Stimulated activated CD8-positive, alpha-beta memory T cell treated with anti-CD3 and anti-CD28 coated beads, Interleukin-2, amount 100 ng/mL, for 48 hours (primary cell): ENCODE data around the gene ATP1A2.
A peak's percentile ranks its signal among the peaks of the same experiment; 100 is the strongest.

Experiments
- DNase-seq, 2 donors: peaks; one replicate each; pipeline ENCODE4 v3.0.0-alpha.2; 2020; ENCODE audit warnings: low read depth in 2 of 2

Gene ATP1A2

GRCh38 chr1:160085686-160086455 is 29.7 kb upstream of the ATP1A2 start:
- peak; percentile 70 to 74 for DNase-seq

DNA sequence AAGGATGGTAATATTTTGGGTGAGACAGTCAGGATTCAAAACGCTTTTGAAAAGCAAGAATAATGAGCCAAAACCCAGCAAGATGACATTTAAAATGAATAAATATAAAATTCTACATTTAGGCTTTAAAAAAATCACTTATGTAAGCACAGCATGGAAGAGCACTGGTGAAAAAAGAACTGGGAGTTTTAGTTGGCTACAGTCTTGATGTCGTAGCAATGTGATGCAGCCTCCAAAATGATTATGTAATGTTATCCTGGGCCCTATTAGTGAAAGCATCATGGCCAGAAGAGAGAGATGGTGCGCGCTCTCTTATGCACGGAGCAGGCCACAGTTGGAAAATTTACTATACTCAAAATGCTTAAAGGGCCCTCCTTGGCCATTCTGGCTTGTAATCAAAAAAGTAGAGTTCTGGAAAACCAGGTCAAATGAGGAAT is 29.1 kb upstream of the ATP1A2 start:
- DNase-seq, result no peak

DNA sequence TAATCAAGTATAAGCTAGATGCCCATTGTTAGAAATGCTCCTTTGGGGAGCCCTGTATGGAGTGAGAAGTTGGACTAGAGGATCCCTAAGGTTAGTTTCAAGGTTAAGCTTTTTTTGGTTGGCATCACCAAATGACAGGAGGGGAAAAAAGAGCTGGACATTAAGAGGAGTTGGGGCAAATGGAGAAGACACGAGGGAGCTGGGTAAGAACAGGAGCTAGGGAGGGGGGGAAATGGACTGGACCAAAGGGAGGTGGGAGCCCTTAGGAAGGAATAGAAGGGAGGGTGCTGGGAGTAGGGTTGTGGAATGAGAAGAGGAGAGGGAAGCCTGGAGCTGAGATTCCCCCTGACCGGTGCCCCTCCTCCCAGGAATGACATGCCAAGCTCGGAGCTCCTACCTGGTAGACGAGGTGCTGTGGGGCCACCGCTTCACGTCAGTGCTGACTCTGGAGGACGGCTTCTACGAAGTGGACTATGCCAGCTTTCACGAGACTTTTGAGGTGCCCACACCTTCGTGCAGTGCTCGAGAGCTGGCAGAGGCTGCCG is 28.4 kb upstream of the ATP1A2 start:
- DNase-seq, result no peak

DNA sequence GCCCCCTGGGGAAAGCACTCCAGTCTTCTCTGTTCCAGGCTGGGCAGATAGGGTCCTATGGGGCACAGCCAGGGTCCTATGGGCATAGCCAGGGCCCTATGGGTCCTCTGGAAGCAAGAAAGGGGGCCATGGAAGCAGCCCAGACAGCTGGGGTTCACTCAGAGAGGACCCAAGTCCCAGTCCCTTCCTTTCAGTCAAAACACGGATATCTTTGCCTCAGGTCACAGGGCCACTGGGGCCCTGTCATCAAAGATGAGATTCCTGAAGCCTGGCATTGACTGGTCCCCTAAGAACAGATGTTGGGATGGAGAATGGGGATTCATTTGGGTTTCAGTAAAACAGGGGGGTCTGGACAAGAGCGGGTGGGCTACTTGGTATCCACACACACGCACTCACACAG is 25.7 kb upstream of the ATP1A2 start:
- no peak for DNase-seq

DNA sequence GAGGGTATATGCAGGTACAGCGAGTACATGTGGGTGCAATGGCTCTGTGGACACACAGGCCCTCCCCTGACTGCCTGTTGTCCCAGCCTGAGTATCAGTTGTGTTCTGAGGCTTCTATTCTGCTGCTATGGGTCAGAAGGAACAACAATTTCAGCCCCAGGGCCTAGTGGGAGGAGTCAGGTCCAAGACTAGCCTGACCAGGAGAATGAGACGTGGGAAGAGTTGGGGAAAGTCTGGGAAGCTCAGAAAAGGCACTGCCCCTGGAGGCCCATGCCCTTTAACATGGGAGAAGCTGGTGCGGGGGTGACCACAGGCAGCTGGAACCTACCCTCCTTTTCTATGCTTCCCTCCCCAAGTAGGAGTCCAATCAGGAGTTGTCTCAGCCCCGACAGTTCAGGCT is 24.8 kb upstream of the ATP1A2 start:
- DNase-seq, result no peak

DNA sequence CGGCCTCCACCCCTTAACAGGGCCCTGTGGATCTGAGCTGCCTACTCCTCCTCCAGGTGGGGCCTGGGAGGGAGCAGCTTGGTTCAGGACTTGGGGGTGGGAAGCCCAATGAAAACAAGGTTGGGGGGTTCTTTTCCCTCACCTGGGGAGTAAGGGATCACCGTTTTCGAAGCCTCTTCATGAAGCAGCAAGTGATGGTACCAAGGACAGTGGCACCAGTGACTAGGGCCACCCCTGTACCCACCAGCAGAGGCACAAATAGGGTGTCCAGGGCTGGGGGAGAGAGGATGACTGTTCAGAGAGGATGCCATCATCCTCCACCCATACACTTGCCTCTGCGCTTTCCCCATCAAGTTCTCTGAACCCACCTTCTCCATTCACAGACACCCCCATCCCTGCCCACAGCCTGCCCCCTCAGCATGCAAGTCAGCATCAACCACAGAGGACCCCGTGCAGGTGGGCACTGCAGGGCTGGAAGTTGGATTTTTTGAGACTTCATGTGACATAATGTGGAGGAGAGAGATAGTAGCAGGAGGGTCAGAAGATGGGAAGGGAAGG is 23.8 kb upstream of the ATP1A2 start:
- DNase-seq, result no peak

DNA sequence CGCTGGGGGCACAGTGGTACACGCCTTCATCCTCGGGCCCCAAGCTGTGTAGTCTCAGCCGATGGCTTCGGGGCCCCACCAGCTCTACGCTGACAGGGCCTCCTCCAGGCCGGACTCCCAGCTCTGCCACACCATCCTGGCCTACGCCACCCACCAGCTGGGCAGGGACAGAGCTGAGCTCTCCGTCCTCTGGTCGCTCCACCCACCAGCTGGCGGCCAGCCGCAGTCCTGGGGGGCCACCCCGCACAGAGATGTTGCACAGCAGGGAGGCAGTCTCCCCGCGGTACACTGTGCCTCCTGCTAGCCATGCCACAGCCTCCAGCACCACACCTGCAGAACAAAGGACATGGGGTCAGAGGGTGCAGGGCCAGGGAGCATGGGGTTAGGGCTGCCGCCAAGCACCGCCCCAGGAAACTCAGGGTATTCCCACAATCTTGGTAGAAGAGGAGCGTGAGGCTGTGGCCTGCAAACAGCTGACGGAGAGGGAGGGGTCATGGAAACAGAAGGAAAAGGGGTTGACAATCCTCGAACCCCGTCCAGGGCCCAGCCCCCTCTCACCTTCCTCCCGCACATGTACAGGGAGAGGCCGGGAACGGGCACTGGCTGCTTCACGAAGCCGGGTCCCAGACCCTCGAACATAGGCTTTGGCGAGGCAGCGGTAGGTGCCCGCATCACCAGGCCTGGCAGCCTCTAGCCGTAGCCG is 23.0 kb upstream of the ATP1A2 start:
- no peak for DNase-seq

DNA sequence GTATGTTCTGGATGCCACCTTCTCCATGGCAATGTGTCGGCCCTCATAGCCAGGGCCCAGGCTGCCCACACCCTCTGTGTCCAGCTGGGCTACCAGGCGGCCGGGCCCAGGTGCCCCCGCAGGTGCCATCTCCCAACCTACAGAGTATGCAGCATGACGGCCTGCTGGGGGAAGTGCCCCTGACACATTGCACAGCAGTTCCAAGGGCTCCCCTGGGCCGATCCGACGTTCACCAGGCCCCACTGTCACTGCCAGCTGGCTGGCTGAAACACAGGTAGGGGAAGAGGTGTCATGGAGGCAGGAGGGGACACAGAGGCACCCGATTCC is 22.5 kb upstream of the ATP1A2 start:
- DNase-seq, result no peak

GRCh38 chr1:160093624-160094290 is 21.8 kb upstream of the ATP1A2 start:
- DNase-seq, result no peak

DNA sequence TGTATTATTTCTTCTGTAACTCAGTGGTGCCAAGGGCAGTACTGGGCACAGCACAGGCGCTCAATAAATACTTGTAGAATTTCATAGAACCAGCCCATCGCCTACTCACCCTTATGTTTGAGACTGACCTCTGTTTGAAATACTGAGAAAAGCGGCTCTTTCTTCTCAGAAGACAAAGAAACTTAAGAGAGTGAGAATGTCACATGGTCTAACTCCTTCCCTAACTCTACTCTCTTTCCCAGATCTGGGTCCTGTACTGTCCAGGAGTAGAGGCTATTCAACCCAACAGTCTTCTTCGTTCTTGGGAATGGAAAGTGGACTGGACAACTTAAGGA is 21.3 kb upstream of the ATP1A2 start:
- DNase-seq, result no peak

DNA sequence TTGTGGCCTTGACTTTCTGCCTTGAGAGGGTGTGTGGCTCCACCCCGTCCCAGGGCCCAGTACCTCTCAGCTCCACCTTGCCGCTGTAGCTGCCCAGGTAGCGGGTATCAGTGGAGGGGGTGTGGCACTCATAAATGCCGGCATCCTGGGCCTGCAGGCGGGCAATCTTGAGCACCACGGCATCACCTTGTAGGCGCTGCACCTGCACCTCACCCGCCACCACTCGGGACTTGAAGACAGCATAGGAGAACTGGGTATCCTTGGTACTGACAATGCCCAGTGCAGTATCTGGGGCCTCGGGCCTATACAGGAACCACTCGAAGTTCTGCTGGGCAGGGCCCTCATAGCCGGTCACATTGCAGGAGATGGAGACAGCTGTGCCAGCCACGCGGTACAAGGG is 20.8 kb upstream of the ATP1A2 start:
- no peak for DNase-seq

GRCh38 chr1:160095382-160096105 is 20.0 kb upstream of the ATP1A2 start:
- DNase-seq, result no peak

GRCh38 chr1:160096274-160097116 is 19.1 kb upstream of the ATP1A2 start:
- DNase-seq, result no peak

GRCh38 chr1:160097151-160097910 is 18.2 kb upstream of the ATP1A2 start:
- peak in 1 of 2 donors; percentile 38 for DNase-seq

DNA sequence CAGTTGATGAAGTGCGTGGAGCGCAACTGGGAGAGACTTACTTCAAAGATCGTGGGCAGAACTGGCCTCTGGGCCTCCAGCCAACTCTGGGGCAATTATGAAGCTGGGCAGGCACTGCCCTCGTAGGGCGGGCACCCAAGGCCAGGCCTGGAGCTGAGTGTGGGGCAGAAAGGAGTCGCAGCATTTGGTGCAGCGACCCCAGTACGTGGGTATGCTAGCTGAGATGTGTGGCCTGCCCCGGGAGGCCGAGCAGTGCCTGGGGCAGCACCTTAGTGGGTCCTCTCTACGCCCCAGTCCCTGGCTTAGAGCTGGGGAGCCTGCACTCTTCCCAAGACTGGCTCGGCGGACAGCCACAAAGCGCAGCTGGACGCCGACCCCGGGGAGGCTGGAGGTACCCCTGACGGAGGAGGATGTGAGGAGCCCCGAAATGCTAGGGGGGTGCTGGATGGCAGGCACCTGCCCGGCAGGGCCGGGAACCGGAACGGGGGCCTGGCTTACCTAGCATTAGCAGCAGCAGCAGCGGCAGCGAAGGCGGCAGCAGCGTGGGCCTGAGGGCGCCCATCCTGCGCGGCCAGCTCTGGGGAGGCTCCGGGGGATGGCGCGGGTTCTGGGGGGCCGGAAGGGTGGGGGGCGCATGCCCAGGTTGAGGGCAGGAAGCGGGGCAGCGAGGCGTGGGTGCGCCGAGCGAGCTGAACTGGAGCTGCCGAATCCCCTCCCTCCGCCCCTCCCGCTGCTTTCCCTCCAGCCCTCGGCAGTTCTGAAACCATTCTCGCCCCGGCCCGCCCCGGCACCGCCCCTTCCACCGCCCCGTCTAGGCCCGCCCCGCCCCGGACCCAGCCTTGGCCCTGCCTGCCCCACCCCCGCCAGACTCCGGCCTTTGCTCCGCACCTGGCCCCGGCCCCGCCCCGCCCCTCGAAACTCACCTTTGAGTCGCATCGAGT is 17.4 kb upstream of the ATP1A2 start, which contains the start of gene IGSF8:
Gene IGSF8, minus strand, starts transcription at position 709 of the 941 bp plus-strand sequence. Its CDS starts 147 bp downstream, at position 562.
- peak; percentile 88 to 90 for DNase-seq

DNA sequence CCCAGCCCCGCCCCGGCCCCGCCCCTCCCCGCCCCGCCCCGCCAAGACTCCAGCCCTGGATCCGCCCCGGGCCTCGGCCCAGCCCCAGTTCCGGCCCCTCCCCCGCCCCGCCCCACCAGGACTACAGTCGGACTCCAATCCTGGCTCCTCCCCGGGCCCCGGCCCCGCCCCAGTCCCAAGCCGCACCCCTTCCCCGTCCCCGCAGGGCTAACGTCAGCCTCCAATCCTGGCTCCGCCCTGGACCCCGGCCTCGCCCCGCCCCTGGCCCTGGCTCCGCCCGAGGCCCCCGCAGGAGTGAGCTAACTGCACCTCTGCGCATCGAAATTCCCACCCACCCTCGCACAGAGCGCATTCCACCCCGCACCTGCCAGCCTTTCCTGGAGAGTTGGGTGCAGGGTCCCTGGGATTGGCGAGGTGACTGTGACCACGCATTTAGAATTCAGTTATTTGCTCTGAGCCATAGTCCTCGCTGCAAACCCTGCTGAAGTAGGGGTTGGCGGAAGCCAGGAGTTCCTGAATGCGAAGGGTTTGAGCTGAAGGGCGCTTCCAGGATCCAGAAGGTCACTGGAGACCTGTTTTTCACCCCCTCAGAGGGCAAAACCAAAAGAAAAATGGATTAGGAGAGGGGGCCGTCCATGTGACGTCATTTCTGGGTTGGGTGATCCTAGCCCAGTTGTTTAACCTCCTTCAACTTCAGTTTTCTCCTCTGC is 16.6 kb upstream of the ATP1A2 start:
- peak; percentile 96 to 99 for DNase-seq

DNA sequence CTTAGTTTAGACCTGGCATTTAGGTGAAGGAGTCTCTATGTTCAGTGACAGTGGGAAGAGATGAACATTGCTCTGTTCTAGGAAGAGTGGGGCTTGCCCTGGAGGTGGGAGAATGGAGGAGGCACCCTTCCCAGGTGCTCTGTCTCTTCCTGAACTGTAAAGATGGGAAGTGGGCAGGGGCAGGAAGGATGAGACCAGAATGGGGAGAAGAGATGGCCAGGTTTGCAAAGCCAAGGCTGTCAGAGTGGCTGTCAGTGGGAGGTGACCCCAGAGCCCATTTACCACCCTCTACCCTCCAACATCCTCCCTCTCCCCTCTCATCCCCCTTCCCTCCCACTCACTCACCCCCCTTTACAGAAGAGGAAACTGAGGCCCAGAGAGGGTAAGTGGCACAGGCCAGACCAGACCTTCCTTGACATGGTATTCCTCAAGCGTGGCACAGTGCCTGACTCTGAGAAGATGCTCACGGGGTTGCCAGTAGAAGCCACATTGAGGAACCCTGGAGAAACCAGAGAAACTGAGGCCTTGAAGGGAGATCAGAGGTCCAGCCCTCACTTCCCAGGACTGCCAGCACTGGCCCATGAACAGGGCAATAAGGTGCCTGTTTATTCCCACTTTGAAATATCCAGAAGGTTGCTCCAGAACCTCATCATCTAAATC is 15.7 kb upstream of the ATP1A2 start:
- no peak for DNase-seq
